NCI-H1417 (cell line): Measurements from ENCODE around the gene PHLDB1.
A peak's percentile ranks its signal among the peaks of the same experiment; 100 is the strongest.
"Not testable (repeated sequence)": the region's sequence is repeated elsewhere in the genome, so short reads cannot be mapped to it uniquely, and the experiment has no call there.

ENCODE experiments used
- DNase-seq, 3 experiments: peaks; one replicate each; lab custom pipeline; 2025; lab: John Stamatoyannopoulos, UW

The PHLDB1 gene

GRCh38 chr11:118658429-118659313 is 51.3 kb downstream of the PHLDB1 start:
- peak in 2 of 3 experiments; percentile 43 to 56 for DNase-seq

DNA sequence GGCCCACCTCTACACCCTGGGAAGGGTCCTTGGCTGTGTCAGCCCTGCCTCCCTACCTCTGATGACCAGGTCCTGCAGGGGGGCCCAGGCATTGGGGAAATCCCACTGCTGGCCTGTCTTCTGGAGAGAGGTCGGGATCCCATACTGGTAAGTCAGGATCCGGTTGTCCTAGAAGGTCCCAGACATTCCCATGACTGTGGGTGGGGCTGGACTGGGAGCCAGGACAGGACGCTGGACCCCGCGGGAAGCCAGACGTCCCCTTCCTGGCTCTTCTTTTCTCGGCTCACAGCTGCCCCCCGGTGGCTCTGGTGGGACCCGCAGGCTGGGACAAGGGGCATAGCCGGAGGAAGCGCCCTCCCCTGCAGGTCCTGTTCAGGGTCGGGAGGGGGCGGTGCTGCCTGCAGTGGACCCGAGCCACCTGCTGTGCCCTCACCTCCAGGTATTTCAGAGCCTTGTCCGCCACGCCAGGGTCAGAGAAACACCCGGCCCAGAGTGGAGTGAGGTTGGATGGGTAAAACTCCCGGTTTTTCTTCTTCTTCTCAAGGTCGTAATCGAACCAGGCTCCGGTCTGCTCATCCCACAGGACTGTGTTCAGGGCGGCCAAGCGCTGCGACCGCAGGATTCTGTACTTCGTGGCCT is 52.0 kb downstream of the PHLDB1 start:
- peak; percentile 80 to 93 (median 84) for DNase-seq

GRCh38 chr11:118659953-118660680 is 52.7 kb downstream of the PHLDB1 start:
- DNase-seq: no peak

DNA sequence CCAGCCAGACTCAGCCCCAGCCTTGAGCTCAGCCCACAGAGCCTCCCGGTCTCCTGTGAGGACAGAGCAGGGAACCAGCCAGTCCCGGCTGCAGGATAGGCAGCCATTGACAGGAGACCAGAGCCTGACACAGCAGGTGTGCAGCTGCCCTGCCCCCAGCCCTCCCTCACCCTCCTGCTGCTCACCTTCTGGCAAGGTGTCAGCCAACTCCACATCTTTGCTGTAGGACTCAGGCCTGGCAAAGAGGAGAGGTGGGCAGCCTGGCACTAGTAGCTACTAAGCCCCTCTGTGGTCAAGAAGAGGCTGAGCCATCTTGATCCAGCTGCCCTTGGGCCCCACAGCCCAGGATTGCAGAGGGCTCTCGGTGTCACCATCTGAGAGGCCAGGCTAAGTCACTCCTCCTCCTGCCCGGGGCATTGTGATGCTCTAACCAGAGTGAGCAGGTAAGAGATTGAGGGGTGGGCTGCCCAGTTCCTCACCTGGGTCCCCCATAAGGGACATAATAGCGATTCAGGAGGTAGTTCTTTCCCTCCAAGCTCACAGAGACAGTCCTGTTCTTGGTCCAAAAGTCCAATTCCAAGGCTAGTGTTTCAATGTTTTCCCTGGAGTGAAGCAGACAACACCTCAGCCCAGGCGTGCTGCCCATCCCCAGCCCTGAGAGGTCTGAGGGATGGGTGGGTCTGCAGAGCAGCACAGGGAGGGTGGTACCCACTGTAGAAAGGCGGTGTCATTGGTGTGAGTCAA is 53.4 kb downstream of the PHLDB1 start:
- peak; percentile 4 to 57 (median 51) for DNase-seq

- peak in 1 of 3 experiments; percentile 29 for DNase-seq
These were observed 54.2 kb downstream of the PHLDB1 start for GRCh38 chr11:118661425-118662301.

GRCh38 chr11:118662401-118663271 is 55.2 kb downstream of the PHLDB1 start:
- DNase-seq: no peak

DNA sequence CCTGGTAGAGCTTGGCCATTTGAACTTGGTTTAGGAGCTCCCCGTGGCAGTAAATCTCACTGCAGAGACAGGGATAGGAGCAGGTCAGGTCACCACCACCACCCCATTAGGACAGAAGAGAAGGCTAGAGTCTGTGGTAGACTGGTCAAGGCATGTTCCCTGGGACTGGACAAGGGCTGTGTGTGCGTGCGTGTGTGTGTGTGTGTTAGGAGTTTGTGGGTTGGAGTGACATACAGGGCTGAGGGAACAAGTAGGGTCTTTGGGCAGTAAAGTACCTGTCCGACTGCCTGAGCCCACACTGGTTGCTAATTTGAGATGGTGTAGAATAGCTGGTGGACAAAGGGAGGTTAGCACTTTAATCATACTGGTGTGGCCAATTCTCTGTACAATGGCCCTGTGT is 56.0 kb downstream of the PHLDB1 start:
- no peak for DNase-seq

DNA sequence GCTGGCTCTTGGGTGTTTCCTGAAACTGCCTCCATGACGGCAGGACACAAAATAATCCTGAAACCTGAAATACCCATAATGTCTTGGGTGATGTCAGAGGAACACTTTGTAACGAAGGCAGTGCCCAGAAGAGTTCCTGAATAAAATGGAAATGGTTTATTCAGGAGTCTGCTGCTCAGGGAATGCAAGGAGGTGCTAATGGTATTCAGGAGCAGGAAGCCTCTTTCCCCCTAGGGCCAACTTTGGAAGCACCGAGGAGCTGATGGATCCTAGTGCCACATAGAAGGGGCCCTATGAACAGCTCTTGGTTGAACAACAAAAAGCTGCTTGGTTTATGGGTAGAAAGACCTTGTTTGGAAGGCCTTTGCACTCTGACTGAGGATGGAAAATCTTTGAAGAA is 56.5 kb downstream of the PHLDB1 start:
- DNase-seq: no peak

GRCh38 chr11:118666371-118666770 is 59.0 kb downstream of the PHLDB1 start:
- DNase-seq: peak in 1 of 3 experiments; percentile 17

- no peak for DNase-seq
These were observed 62.6 kb downstream of the PHLDB1 start for GRCh38 chr11:118670063-118670462.

- DNase-seq: no peak
These were observed 63.8 kb downstream of the PHLDB1 start for GRCh38 chr11:118671254-118671653.

GRCh38 chr11:118672846-118673245 is 65.4 kb downstream of the PHLDB1 start:
- no peak for DNase-seq

GRCh38 chr11:118673361-118674081 is 66.1 kb downstream of the PHLDB1 start:
- no peak for DNase-seq

DNA sequence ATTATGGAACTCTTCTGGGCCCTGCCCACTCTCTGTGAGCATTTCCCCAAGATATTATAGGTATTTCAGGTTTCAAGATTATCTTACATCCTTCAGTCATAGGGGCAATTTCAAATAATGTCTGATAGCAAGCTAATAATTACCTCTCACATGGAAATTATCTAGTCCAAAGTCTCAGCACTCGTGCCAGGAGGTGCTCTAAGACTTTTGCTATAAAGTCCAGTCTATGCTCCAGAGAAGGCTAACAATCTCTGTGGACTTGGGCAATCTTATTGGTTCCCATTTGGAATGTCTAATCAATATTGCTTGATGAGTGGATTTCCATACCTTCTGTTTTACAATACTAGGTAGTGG is 66.6 kb downstream of the PHLDB1 start:
- DNase-seq: no peak

- no peak for DNase-seq
These were observed 70.6 kb downstream of the PHLDB1 start for GRCh38 chr11:118677977-118678376.

- not testable (repeated sequence) for DNase-seq
These were observed 71.5 kb downstream of the PHLDB1 start for GRCh38 chr11:118678908-118679307.

DNA sequence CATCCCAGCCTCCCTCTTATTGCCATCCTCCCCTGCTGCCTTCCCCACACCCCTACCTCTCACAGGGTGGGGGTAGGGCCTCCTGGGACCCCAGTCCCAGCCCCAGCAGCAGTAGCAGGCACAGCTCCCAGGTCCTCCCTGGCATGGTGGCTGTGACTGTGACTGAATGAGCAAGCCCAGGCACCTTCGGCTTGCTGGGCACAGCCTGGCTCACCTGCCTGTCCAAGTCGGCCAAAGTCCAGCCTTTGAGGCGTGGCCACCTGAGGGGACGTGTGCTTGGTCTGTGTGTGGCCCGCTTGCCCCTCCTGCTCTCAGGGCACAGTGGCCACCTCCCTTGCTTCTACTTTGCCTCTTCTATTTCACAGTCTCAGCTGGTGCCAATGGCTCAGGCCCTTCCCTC is 72.1 kb downstream of the PHLDB1 start, which contains the start of gene TREH:
TREH (minus strand) TSS at position 168 of the 400 bp plus-strand sequence; CDS start at position 145, 23 bp downstream.
- no peak for DNase-seq

DNA sequence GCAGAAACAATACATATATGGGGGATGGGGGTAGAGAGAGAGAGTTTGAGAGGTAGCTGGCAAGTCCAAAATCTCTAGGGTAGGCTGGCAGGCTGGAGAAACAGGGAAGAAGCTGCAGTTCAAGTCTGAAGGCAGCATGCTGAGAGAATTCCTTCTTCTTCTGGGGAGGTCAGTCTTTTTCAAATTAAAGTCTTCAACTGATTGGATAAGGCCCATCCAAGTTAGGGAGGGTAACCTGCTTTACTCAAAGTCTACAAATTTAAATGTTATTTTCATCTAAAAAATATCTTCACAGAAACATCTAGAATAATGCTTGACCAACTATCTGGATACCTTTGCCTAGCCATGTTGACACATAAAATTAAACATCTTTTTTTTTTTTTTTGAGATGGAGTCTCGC is 75.0 kb downstream of the PHLDB1 start:
- no peak for DNase-seq

- DNase-seq: not testable (repeated sequence)
These were observed 75.5 kb downstream of the PHLDB1 start for GRCh38 chr11:118682939-118683338.
